Activated T-cell treated with anti-CD3 and anti-CD28 coated beads for 4 hours (primary cell): ENCODE results near the gene TSPAN31.
A peak's percentile ranks its signal among the peaks of the same experiment; 100 is the strongest.
"Not testable (repeated sequence)": the region's sequence is repeated elsewhere in the genome, so short reads cannot be mapped to it uniquely, and the experiment has no call there.

Source experiments
- DNase-seq: peaks from one replicate; pipeline ENCODE4 v3.0.0-alpha.2; 2020

The TSPAN31 gene, protein sequence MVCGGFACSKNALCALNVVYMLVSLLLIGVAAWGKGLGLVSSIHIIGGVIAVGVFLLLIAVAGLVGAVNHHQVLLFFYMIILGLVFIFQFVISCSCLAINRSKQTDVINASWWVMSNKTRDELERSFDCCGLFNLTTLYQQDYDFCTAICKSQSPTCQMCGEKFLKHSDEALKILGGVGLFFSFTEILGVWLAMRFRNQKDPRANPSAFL

GRCh38 chr12:57744777-57745484, at the start of gene TSPAN31:
TSS of gene TSPAN31 (plus strand) at chr12:57745039. CDS start at chr12:57745155, 116 bp downstream.
- peak; percentile 91 for DNase-seq

GRCh38 chr12:57695770-57696432, 48.9 kb upstream of the TSPAN31 start:
- DNase-seq: no peak

- DNase-seq: no peak
These were observed 47.8 kb upstream of the TSPAN31 start for GRCh38 chr12:57697076-57697475.

GRCh38 chr12:57698414-57698813, 46.4 kb upstream of the TSPAN31 start:
- no peak for DNase-seq

- DNase-seq: no peak
These were observed 44.5 kb upstream of the TSPAN31 start for GRCh38 chr12:57700317-57700716.

- DNase-seq: no peak
These were observed 37.6 kb upstream of the TSPAN31 start for GRCh38 chr12:57707250-57707649.

DNA sequence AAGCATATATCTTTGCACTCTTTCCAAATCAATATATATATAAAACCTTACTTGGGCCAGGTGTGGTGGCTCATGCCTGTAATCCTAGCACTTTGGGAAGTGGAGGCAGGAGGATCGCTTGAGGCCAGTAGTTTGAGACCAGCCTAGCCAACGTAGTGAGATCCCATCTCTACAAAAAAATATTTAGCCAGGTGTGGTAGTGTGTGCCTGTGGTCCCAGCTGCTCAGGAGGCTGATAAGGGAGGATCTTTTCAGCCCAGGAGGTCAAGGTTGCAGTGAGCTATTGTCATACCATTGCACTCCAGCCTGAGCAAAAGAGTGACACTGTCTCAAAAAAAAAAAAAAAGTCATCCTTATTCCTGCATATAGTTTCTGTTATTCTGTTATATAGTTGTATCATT, 36.5 kb upstream of the TSPAN31 start:
- DNase-seq: no peak

DNA sequence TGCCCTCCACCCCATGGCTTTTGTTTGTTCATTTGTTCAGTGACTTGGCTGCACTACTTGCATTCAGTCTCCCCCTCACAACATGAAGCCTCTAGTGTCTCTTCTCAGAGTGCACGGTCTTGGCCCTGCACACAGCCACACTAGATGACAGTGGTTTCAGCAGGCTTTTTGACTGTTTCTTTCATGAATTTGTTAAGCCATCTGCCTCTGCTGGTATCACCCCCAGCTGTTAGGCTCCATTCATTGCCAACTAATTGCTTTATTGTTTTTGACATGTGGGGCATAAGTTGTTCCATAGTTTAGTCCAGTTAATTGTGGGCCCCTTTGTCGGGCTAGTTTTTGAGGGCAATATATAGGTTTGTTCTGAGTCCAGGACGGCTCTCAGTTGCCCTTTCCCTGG, 32.1 kb upstream of the TSPAN31 start:
- no peak for DNase-seq

- no peak for DNase-seq
These were observed 31.6 kb upstream of the TSPAN31 start for GRCh38 chr12:57713209-57713608.

- not testable (repeated sequence) for DNase-seq
These were observed 29.6 kb upstream of the TSPAN31 start for GRCh38 chr12:57715036-57715748.

DNA sequence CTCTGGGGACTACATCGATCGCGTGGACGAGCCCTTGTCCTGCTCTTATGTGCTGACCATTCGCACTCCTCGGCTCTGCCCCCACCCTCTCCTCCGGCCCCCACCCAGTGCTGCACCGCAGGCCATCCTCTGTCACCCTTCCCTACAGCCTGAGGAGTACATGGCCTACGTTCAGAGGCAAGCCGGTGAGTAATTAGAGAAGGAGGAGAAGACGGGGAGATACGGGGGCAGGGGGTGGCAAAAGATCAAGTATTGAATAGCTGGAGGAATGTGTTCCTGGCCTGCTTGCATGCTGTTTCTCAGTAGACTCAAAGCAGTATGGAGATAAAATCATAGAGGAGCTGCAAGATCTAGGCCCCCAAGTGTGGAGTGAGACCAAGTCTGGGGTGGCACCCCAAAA, 29.1 kb upstream of the TSPAN31 start:
- DNase-seq: no peak

- no peak for DNase-seq
These were observed 28.5 kb upstream of the TSPAN31 start for GRCh38 chr12:57716305-57716704.

DNA sequence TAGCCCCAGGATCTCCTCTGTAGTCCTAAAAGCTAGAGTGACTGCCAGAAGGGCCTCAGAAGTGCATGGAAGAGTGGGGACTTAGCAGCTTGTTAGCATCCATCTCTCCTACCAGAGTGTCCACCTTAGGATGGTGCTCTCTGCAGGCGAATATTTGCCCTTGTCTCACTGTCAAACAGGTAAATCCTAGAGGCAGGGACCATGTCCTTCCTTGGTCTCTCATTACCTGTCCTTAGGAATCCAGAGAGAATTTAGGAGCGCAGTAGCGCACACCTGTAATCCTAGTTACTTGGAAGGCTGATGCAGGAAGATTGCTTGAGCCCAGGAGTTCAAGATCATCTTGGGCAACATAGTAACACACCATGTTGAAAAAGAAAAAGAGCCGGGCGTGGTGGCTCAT, 27.7 kb upstream of the TSPAN31 start:
- DNase-seq: no peak

DNA sequence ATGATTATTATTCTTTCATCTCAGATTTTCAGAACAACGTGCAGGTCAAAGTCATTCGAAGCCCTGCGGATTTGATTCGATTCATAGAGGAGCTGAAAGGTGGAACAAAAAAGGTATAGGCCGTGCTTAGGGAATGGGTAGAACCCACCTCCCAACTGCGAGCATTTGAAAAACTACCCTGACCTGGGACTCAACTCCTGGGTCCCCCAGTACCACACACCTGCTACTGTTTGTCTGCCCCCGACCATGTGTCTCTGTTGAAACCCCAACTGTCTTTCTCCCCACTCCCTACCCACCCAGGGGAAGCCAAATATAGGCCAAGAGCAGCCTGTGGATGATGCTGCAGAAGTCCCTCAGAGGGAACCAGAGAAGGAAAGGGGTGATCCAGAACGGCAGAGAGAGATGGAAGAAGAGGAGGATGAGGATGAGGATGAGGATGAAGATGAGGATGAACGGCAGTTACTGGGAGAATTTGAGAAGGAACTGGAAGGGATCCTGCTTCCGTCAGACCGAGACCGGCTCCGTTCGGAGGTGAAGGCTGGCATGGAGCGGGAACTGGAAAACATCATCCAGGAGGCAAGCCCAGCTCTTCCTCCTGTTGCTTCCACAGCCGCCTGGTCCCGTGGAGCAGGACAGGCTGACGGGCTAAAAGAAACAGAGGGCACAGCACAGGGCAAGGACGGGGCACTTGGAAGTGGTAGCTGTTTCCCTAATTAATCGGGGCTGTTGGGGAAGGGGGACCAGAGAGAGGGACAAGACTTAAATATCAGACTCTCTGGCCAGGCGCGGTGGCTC, 26.8 kb upstream of the TSPAN31 start:
- no peak for DNase-seq

DNA sequence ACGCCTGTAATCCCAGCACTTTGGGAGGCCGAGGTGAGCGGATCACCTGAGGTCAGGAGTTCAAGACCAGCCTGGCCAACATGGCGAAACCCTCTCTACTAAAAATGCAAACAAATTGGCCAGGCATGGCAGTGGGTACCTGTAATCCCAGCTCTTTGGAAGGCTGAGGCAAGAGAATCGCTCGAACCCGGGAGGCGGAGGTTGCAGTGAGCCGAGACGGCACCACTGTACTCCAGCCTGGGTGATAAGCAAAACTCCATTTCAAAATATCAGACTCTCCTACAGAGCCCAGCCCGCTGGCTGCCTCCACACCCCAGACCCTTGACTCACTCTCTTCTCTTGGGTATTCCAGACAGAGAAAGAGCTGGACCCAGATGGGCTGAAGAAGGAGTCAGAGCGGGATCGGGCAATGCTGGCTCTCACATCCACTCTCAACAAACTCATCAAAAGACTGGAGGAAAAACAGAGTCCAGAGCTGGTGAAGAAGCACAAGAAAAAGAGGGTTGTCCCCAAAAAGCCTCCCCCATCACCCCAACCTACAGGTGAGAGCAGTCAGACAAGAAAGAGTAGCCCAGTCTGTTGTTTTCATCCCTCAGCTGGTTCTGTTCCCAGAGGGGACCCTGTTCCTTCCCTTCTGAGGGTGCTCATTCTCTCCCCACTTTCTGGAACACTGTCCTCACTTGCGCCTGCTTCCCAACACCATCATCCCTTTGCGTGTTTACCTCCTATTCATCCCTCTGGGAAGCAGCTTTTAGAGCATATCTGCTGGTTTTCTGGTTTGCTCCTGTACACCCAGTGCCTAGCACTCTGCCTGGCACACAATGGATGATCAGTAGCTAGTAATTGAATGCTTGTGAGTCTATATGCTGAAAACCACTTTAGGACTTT, 26.0 kb upstream of the TSPAN31 start:
- no peak for DNase-seq

DNA sequence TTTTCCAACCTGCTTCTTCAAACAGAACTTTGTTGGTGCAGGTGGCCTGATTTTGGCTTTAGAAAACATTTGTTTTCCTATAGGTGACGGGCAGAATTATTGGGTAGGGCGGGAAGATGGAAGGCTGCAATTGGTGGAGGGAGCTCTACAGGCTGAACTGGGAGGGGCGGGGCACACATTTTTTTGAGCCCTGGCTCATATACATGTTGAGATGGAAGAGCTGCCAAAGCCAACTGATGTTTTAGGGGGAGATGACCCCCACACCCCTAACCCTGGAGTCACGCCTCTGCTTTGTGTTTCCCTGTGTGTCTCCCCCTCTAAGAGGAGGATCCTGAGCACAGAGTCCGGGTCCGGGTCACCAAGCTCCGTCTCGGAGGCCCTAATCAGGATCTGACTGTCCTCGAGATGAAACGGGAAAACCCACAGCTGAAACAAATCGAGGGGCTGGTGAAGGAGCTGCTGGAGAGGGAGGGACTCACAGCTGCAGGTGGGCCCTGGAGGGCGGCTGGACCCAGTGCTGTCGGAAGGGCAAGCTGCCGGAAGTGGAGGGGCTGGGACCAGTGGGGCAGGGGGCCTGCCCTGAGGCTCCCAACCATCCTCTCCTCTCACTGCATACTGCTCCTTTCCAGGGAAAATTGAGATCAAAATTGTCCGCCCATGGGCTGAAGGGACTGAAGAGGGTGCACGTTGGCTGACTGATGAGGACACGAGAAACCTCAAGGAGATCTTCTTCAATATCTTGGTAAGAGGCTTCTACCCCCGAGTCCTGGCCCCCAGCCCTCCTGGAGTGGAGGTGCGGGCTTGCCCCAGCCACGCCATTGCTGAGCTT, 24.8 kb upstream of the TSPAN31 start:
- DNase-seq: no peak

DNA sequence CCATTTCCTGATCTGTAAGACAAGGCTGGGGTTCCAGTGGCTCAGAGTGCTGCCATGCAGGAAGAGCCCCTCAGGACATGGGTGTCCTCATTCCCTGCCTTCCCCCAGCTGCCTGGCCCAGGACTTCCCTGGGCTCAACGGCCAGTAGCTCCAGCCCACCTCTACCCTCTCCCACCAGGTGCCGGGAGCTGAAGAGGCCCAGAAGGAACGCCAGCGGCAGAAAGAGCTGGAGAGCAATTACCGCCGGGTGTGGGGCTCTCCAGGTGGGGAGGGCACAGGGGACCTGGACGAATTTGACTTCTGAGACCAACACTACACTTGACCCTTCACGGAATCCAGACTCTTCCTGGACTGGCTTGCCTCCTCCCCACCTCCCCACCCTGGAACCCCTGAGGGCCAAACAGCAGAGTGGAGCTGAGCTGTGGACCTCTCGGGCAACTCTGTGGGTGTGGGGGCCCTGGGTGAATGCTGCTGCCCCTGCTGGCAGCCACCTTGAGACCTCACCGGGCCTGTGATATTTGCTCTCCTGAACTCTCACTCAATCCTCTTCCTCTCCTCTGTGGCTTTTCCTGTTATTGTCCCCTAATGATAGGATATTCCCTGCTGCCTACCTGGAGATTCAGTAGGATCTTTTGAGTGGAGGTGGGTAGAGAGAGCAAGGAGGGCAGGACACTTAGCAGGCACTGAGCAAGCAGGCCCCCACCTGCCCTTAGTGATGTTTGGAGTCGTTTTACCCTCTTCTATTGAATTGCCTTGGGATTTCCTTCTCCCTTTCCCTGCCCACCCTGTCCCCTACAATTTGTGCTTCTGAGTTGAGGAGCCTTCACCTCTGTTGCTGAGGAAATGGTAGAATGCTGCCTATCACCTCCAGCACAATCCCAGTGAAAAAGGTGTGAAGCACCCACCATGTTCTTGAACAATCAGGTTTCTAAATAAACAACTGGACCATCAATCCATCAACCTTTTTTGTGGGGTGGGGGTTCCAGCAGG, 23.9 kb upstream of the TSPAN31 start:
- no peak for DNase-seq

GRCh38 chr12:57721846-57722608, 22.8 kb upstream of the TSPAN31 start:
- not testable (repeated sequence) for DNase-seq
